Measurements from ENCODE around the gene MIEF1. TPM values are rescaled to one million over a fixed set of nuclear protein-coding genes. Genes with fewer than 3 reads are reported as not detected.

The MIEF1 gene
- polyA plus RNA-seq, 2 donors = 4.2 to 9.0 TPM

DNA sequence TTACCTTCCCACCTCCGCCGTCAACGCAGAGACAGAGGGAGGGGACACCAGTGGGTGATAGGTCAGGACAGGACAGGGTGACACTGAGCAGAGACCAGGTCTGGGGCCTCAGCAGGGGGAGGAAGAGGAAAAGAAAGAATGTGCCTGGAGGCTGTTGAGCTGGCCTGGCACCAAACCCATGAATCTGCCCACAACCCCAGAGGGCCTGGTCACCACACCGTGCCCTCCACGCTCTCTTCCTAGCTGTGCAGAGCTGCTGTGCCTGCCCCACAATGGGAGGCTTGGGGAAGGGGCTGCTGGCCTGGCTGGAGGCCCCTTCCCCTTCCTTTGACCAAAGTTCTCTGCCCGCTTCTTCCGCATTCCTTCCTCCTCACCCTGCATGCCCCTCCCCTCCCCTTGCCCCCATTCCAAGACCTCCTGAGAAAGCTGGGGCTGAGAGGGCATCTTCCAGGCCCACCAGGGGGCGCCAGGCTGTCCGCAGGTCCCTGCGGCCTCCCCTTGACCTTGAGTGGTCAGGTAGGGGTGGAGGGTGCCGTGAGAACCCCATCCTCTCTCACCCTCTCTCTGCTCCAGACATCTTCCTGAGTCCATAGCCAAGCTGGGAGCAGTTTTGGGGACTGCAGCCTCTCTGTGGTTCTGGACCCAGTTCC is 57.5 kb downstream of the MIEF1 start:
- no peak overlapping the region for H3K4me3 ChIP-seq (ENCODE audit: low read depth in 1 of 2, low read length in 2 of 2)
- no peak overlapping the region for H3K27ac ChIP-seq (ENCODE audit: low read depth in 2 of 2, low read length in 1 of 2)
- peaks cover 4 to 15% of the 10 kb centered on the region in 2 donors for H3K27me3 ChIP-seq (ENCODE audit: control insufficient read depth in 1 of 2, insufficient read depth in 2 of 2, low read length in 2 of 2)
- H3K9me3 ChIP-seq (ENCODE audit: control insufficient read depth in 2 of 2, insufficient read depth in 1 of 2, low read depth in 1 of 2, low read length in 1 of 2) = no peaks in the 10 kb centered on the region
- WGBS, 2 donors = 51 to 56% methylated on average over 11 of the region's 11 CpGs
- no peaks in the 10 kb centered on the region for H3K36me3 ChIP-seq (ENCODE audit: control insufficient read depth in 2 of 2, insufficient read depth in 2 of 2, low read length in 1 of 2)
- H3K4me1 ChIP-seq (ENCODE audit: control insufficient read depth in 2 of 2, insufficient read depth in 2 of 2, low read length in 1 of 2) = peaks cover 0 to 5% of the 10 kb centered on the region in 2 donors

DNA sequence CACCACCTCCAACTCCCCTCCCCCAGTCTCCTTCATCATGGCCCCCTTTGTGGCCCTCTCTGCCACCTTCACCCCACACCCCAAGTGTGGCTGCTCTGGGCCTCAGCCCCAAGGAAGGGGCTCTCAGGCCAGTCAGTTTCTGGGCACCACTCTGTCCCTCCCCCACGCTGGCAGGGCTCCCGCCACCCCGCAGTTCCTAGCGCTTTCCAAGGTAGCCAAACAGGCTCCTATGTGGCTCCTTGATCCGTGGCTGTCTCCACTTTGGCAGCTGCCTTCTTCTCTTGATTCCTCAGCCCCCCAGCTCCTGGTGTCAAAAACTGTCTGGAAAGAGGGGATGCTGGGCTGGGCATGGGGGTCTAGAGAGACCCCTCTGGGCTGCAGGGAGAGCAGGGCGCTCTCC is 58.0 kb downstream of the MIEF1 start:
- 36 to 44% methylated on average over 6 of the region's 6 CpGs for whole genome bisulfite sequencing, 2 donors
- no peaks in the 10 kb centered on the region for H3K9me3 ChIP-seq (ENCODE audit: control insufficient read depth in 2 of 2, insufficient read depth in 1 of 2, low read depth in 1 of 2, low read length in 1 of 2)
- H3K4me1 ChIP-seq (ENCODE audit: control insufficient read depth in 2 of 2, insufficient read depth in 2 of 2, low read length in 1 of 2) = peaks cover 0 to 5% of the 10 kb centered on the region in 2 donors
- H3K27me3 ChIP-seq (ENCODE audit: control insufficient read depth in 1 of 2, insufficient read depth in 2 of 2, low read length in 2 of 2) = peaks cover 4 to 15% of the 10 kb centered on the region in 2 donors
- no peaks in the 10 kb centered on the region for H3K36me3 ChIP-seq (ENCODE audit: control insufficient read depth in 2 of 2, insufficient read depth in 2 of 2, low read length in 1 of 2)
- H3K27ac ChIP-seq (ENCODE audit: low read depth in 2 of 2, low read length in 1 of 2) = no peak overlapping the region
- no peak overlapping the region for H3K4me3 ChIP-seq (ENCODE audit: low read depth in 1 of 2, low read length in 2 of 2)

DNA sequence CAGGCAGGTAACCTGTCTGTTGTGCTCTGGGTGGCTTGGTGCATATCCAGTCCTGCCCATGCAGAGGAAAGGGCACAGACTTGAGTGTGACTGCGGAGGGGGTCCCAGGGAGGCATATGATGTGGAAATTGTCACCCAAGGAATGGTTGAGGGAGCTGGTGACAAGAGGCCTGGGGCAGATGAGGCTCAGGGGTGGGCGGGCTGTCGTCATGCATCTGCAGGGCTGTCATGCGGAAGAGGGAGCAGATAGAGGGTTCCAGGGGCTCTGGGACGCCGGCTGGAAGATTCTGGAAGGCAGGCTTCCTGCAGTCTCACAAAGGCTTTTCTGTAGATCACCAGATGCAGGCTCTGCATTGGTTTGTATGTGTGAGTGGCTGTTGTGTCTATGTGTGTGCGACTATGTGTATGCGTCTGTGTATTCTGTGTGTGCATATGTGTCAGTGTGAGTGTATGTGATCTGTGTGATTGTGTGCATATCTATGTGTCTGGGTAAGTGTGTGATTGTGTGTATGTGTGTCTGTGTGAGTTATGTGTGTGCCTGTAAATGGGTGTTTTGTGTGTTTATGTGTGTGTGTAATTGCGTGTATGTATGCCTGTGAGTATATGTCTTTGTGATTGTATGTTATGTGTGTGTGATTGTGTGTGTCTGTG is 60.9 kb downstream of the MIEF1 start:
- Histone ChIP-seq H3K9me3 (ENCODE audit: control insufficient read depth in 2 of 2, insufficient read depth in 1 of 2, low read depth in 1 of 2, low read length in 1 of 2) (no peaks in the 10 kb centered on the region), H3K4me1 (ENCODE audit: control insufficient read depth in 2 of 2, insufficient read depth in 2 of 2, low read length in 1 of 2) (peaks cover 0 to 2% of the 10 kb centered on the region in 2 donors), H3K36me3 (ENCODE audit: control insufficient read depth in 2 of 2, insufficient read depth in 2 of 2, low read length in 1 of 2) (no peaks in the 10 kb centered on the region), H3K4me3 (ENCODE audit: low read depth in 1 of 2, low read length in 2 of 2) (no peak overlapping the region), H3K27ac (ENCODE audit: low read depth in 2 of 2, low read length in 1 of 2) (no peak overlapping the region), H3K27me3 (ENCODE audit: control insufficient read depth in 1 of 2, insufficient read depth in 2 of 2, low read length in 2 of 2) (peaks cover 0 to 7% of the 10 kb centered on the region in 2 donors)
- 78 to 80% methylated on average over 9 of the region's 9 CpGs for WGBS, 2 donors

DNA sequence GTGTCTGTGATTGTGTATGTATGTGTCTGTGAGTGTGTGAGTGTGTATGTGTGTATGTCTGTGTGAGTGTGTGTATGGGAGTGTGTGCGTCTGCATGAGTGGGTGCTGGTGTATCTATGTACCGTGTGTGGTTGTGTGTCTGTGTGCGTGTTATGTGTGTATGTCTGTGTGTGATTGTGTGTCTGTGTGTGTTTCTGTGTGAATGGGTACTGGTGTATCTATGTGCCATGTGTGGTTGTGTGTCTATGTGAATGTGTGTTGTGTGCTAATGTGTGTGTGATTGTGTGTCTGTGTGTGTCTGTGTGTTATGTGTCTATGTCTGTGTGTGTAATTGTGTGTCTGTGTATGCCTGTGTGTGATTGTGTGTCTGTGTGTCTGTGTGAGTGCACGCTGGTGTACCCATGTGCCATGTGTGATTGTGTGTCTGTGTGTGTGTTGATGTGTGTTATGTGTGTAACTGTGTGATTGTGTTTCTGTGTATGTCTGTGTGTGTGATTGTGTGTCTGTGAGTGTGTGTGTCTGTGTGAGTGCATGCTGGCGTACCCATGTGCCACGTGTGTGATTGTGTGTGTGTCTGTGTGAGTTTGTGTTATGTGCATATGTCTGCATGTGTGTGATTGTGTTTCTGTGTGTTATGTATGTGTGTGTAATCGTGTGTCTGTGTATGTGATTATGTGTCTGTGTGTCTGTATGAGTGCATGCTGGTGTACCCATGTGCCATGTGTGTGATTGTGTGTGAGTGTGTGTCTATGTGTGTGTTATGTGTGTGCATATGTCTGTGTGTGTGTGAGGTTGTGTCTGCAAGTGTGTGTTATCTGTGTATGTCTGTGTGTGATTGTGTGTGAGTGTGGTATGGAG is 61.7 kb downstream of the MIEF1 start:
- 83 to 85% methylated on average over 7 of the region's 7 CpGs for WGBS, 2 donors
- H3K9me3 ChIP-seq (ENCODE audit: control insufficient read depth in 2 of 2, insufficient read depth in 1 of 2, low read depth in 1 of 2, low read length in 1 of 2) = no peaks in the 10 kb centered on the region
- peaks cover 0 to 2% of the 10 kb centered on the region in 2 donors for H3K4me1 ChIP-seq (ENCODE audit: control insufficient read depth in 2 of 2, insufficient read depth in 2 of 2, low read length in 1 of 2)
- no peak overlapping the region for H3K27ac ChIP-seq (ENCODE audit: low read depth in 2 of 2, low read length in 1 of 2)
- H3K36me3 ChIP-seq (ENCODE audit: control insufficient read depth in 2 of 2, insufficient read depth in 2 of 2, low read length in 1 of 2) = no peaks in the 10 kb centered on the region
- H3K4me3 ChIP-seq (ENCODE audit: low read depth in 1 of 2, low read length in 2 of 2) = no peak overlapping the region
- no peaks in the 10 kb centered on the region for H3K27me3 ChIP-seq (ENCODE audit: control insufficient read depth in 1 of 2, insufficient read depth in 2 of 2, low read length in 2 of 2)

DNA sequence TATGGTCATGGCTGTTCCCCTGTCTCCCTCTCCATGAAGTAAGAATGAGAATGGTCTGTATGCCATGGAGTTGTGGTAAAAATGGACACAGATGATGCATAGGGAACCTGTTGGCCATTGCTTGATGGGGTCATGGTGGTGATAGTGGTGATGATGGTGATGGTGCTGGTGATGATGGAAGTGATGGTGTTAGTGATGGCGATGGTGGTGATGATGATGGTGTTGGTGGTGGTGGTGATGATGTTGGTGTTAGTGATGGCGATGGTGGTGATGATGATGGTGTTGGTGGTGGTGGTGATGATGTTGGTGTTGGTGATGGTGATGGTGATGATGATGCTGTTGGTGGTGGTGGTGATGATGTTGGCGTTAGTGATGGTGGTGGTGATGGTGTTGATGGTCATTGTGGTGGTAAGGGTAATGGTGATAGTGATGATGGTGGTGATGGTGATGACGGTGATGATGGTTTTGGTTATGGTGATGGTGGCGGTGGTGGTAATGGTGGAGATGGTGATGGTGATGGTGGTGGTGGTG is 63.4 kb downstream of the MIEF1 start:
- no peaks in the 10 kb centered on the region for H3K9me3 ChIP-seq (ENCODE audit: control insufficient read depth in 2 of 2, insufficient read depth in 1 of 2, low read depth in 1 of 2, low read length in 1 of 2)
- no peaks in the 10 kb centered on the region for H3K36me3 ChIP-seq (ENCODE audit: control insufficient read depth in 2 of 2, insufficient read depth in 2 of 2, low read length in 1 of 2)
- no peaks in the 10 kb centered on the region for H3K27me3 ChIP-seq (ENCODE audit: control insufficient read depth in 1 of 2, insufficient read depth in 2 of 2, low read length in 2 of 2)
- WGBS, 2 donors = 96 to 97% methylated on average over 5 of the region's 5 CpGs
- H3K4me3 ChIP-seq (ENCODE audit: low read depth in 1 of 2, low read length in 2 of 2) = no peak overlapping the region
- H3K4me1 ChIP-seq (ENCODE audit: control insufficient read depth in 2 of 2, insufficient read depth in 2 of 2, low read length in 1 of 2) = peaks cover 0 to 2% of the 10 kb centered on the region in 2 donors
- no peak overlapping the region for H3K27ac ChIP-seq (ENCODE audit: low read depth in 2 of 2, low read length in 1 of 2)

DNA sequence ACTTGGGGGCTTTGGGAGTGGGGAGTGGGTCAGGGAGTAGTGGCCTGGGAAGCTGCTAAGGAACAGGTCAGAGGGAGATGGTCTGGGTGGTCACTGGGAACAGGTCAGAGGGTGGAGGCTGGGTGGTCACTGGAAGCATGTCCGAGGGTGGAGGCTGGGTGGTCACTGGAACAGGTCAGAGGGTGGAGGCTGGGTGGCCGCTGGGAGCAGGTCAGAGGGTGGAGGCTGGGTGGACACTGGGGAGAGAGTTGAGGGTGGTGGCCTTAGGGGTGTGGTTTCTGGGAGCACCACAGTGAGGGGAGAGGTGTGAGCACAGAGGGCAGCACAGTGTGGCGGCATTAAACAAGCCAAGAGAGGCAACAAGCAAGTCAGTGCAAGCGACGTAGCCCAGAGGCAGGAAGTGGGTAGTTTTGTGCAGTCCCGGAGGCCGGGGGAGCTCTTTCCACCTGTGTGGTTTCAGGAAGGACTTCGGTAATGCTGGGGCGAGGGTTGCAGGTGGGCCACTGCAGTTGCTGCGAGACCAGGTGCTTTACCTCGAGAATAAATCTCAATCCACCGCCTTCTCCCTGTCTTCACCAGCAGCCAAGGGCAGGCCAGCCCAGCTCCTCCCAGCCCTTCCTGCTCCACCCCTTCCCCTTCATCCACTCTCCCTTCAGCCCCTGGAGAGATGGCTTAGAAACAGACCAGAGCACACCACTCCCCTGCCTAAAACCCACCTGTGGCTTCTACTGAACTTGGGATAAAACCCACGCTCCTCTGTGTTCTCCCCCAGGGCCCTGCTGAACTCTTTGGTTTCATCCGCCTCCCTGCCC is 65.3 kb downstream of the MIEF1 start:
- Histone ChIP-seq H3K27ac (ENCODE audit: low read depth in 2 of 2, low read length in 1 of 2) (no peak overlapping the region), H3K4me3 (ENCODE audit: low read depth in 1 of 2, low read length in 2 of 2) (no peak overlapping the region), H3K36me3 (ENCODE audit: control insufficient read depth in 2 of 2, insufficient read depth in 2 of 2, low read length in 1 of 2) (no peaks in the 10 kb centered on the region), H3K4me1 (ENCODE audit: control insufficient read depth in 2 of 2, insufficient read depth in 2 of 2, low read length in 1 of 2) (peaks cover 0 to 2% of the 10 kb centered on the region in 2 donors), H3K27me3 (ENCODE audit: control insufficient read depth in 1 of 2, insufficient read depth in 2 of 2, low read length in 2 of 2) (no peaks in the 10 kb centered on the region), H3K9me3 (ENCODE audit: control insufficient read depth in 2 of 2, insufficient read depth in 1 of 2, low read depth in 1 of 2, low read length in 1 of 2) (no peaks in the 10 kb centered on the region)
- WGBS, 2 donors = 44% methylated on average over 13 to 14 of the region's 14 CpGs

Other genes with a start within 250 kb of the MIEF1 start
- 1,000 to 10,000 TPM; 1,521 to 2,885 TPM for gene RPL3, start 182.7 kb upstream of the MIEF1 start, polyA plus RNA-seq
- 10 to 100 TPM; 32.5 to 39.8 TPM for gene SYNGR1, start 152.3 kb upstream of the MIEF1 start, polyA plus RNA-seq
- 10 to 100 TPM; 10.6 to 13.4 TPM for gene TAB1, start 102.5 kb upstream of the MIEF1 start, polyA plus RNA-seq
- gene MGAT3, start 45.3 kb upstream of the MIEF1 start, polyA plus RNA-seq = under 1 TPM; 0.28 to 0.36 TPM
- 100 to 1,000 TPM; 432 to 522 TPM for gene ATF4, start 18.3 kb downstream of the MIEF1 start, polyA plus RNA-seq
- 100 to 1,000 TPM in 1 of 2 donors, 10 to 100 TPM in 1; 94.0 to 116 TPM for gene RPS19BP1, start 30.5 kb downstream of the MIEF1 start, polyA plus RNA-seq
- under 1 TPM; 0.09 to 0.37 TPM for gene CACNA1I, start 68.5 kb downstream of the MIEF1 start, polyA plus RNA-seq

Data from esophagus (tissue), 2 donors.